Loucy (cell line): ENCODE results near the gene PAM16.

ENCODE experiments used
- EZH2phosphoT487 ChIP-seq: fragments of 200-600 bp; IDR thresholded peaks from 2 replicates; pipeline ENCODE4 v1.6.1; 2018; ENCODE audit warnings: antibody characterized with exemption, mild to moderate bottlenecking, moderate library complexity, borderline replicate concordance
- TF ChIP-seq, protein P1 (sequence below): fragments of 200-600 bp; sonication (generic); conservative IDR thresholded peaks from 2 replicates; pipeline ENCODE4 v1.5.1; 2014; ENCODE audit warnings: mild to moderate bottlenecking, antibody characterized with exemption, low read length

DNA sequence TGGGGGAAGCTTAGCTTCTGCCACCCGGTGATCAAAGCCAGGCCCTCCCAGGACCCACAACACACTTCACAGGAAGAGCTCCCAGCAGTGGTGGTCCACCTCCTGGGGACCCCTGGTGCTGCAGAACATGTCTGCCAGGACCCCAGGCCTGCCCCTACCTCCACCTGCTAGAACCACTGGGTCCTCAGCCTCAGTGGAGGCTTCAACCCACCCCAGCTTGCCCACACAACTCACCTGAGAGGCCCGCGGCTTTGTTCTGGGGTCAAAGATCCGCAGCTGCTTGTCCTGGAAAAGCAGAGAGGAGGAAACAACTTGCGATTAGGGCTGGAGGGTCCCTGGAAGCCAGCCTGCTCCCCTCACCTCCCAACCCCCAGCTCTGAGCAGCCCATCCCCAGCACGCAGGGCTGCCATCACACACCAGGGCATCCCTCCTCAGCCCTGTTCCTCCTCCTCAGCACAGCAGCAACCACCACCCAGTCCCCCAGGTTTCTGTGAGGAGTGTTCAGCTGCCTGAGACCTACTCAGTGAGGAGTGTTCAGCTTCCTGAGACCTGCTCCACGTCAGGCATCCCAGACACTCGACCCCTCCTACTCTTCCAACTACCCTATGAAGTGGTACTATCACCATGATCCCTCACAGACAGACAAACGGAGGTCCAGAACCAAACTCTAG lies 44.1 kb upstream of the PAM16 start:
- TF ChIP-seq, protein P1, sequence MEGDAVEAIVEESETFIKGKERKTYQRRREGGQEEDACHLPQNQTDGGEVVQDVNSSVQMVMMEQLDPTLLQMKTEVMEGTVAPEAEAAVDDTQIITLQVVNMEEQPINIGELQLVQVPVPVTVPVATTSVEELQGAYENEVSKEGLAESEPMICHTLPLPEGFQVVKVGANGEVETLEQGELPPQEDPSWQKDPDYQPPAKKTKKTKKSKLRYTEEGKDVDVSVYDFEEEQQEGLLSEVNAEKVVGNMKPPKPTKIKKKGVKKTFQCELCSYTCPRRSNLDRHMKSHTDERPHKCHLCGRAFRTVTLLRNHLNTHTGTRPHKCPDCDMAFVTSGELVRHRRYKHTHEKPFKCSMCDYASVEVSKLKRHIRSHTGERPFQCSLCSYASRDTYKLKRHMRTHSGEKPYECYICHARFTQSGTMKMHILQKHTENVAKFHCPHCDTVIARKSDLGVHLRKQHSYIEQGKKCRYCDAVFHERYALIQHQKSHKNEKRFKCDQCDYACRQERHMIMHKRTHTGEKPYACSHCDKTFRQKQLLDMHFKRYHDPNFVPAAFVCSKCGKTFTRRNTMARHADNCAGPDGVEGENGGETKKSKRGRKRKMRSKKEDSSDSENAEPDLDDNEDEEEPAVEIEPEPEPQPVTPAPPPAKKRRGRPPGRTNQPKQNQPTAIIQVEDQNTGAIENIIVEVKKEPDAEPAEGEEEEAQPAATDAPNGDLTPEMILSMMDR: no peak
- TF ChIP-seq EZH2phosphoT487: no peak
